Sigmoid colon (tissue), 7 donors: ENCODE data around the gene PRSS58. TPM values are rescaled to one million over a fixed set of nuclear protein-coding genes. Genes with fewer than 3 reads are reported as not detected.

Experiments
- DNase-seq: peaks from one replicate; pipeline ENCODE4 v3.0.0-alpha.2; 2019
- H3K27ac ChIP-seq, 4 donors: fragments of 200-600 bp; sonication (generic); one replicate each; pipeline ENCODE4 v1.5.1; 2016 to 2019; ENCODE audit warnings: mild to moderate bottlenecking in 1 of 4
- H3K27me3 ChIP-seq, 3 donors: fragments of 200-600 bp; sonication (generic); one replicate each; pipeline ENCODE4 v1.5.1; 2019; ENCODE audit warnings: mild to moderate bottlenecking in 1 of 3
- H3K36me3 ChIP-seq, 4 donors: fragments of 200-600 bp; sonication (generic); one replicate each; pipeline ENCODE4 v1.5.1; 2016 to 2019
- H3K4me1 ChIP-seq, 4 donors: fragments of 200-600 bp; sonication (generic); one replicate each; pipeline ENCODE4 v1.5.1; 2017 to 2019
- H3K4me3 ChIP-seq, 4 donors: fragments of 200-600 bp; sonication (generic); one replicate each; pipeline ENCODE4 v1.5.1; 2017 to 2019; ENCODE audit warnings: mild to moderate bottlenecking in 2 of 4, moderate library complexity in 1 of 4
- H3K9me3 ChIP-seq, 4 donors: fragments of 200-600 bp in 3 of 4; sonication (generic) in 3 of 4; one replicate each; pipeline versions ENCODE4 v1.5.1 to v1.6.1; 2013 to 2019
- EP300 ChIP-seq, 4 donors: sonication (generic); formaldehyde crosslinking; IDR thresholded peaks; one replicate each; pipeline ENCODE4 v1.6.1; 2017; ENCODE audit warnings: antibody characterized with exemption in 4 of 4
- POLR2A ChIP-seq, 2 donors: fragments of 450-650 bp; IDR thresholded peaks; one replicate each; pipeline ENCODE4 v1.6.1; 2016; ENCODE audit warnings: antibody characterized with exemption in 2 of 2, mild to moderate bottlenecking in 2 of 2, moderate library complexity in 2 of 2
- POLR2AphosphoS5 ChIP-seq, 4 donors: sonication (generic); formaldehyde crosslinking; IDR thresholded peaks; one replicate each; pipeline ENCODE4 v1.6.1; 2017; ENCODE audit warnings: antibody characterized with exemption in 4 of 4
- WGBS, 2 donors: extraction: QIAGEN DNeasy Blood & Tissue Kit; methylation state at CpG; one replicate each; pipeline ENCODE4 v1.1.7; 2013; 5-methylcytosine and 5-hydroxymethylcytosine counted together
- intact Hi-C: fragments of 100-400 bp; cut with DNase I; formaldehyde crosslinking; loops from one replicate; pipeline ENCODE4 v1.15.1; 2023
- polyA plus RNA-seq, 3 donors: library from polyadenylated mRNA; stranded (reverse); fragments of 200-250 nt; gene quantifications; one replicate each; pipeline ENCODE4 v1.2.3, GENCODE V29; 2013
- total RNA-seq, 4 donors: library from RNA; depleted of rRNA; stranded (reverse); fragments of >200 nt; gene quantifications; one replicate each; pipeline ENCODE4 v1.1.0, GENCODE V29; 2016
- TF ChIP-seq, protein P1 (sequence below), 4 experiments: fragments of 450-650 bp in 3 of 4; fragments of 200-600 bp in 1 of 4; IDR thresholded peaks; one replicate each; pipeline ENCODE4 v1.5.1; 2016 to 2019; ENCODE audit warnings: antibody characterized with exemption in 4 of 4, mild to moderate bottlenecking in 3 of 4, moderate library complexity in 2 of 4
- donor health status: healthy with polysubstance abuse.
- donor health status: Bipolar disorder and iron deficiency.
- donor health status: healthy.

The PRSS58 gene
- total and polyA plus RNA-seq, 7 donors: not detected

DNA sequence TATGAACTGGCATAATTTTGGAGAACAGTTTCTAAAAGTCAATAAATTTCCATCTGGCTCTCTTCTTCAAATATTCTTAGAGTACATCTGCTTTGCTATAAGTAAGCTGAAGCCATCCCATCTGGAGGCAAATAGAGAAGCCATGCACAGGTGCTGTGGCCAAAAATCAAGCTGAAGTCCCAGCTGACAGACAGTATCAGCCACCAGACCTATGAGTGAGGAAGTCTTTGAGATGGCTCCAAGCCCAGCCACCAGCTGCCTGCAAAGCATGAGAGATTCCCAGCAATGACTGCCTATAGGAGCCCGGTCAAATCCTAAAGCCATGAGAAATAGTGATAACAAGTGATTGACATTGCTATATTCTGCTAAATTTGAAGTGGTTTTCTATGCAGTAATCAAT lies 21.7 kb upstream of the PRSS58 start:
- intact Hi-C loops: no loop called here
- TF ChIP-seq POLR2AphosphoS5 (IDR thresholded peaks at IDR 0.05) (no peak), POLR2A (IDR thresholded peaks at IDR 0.05) (no peak), EP300 (IDR thresholded peaks at IDR 0.05) (no peak)
- TF ChIP-seq, protein P1, sequence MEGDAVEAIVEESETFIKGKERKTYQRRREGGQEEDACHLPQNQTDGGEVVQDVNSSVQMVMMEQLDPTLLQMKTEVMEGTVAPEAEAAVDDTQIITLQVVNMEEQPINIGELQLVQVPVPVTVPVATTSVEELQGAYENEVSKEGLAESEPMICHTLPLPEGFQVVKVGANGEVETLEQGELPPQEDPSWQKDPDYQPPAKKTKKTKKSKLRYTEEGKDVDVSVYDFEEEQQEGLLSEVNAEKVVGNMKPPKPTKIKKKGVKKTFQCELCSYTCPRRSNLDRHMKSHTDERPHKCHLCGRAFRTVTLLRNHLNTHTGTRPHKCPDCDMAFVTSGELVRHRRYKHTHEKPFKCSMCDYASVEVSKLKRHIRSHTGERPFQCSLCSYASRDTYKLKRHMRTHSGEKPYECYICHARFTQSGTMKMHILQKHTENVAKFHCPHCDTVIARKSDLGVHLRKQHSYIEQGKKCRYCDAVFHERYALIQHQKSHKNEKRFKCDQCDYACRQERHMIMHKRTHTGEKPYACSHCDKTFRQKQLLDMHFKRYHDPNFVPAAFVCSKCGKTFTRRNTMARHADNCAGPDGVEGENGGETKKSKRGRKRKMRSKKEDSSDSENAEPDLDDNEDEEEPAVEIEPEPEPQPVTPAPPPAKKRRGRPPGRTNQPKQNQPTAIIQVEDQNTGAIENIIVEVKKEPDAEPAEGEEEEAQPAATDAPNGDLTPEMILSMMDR (IDR thresholded peaks at IDR 0.05): no peak
- H3K36me3 ChIP-seq: no peaks in the 10 kb centered on the region
- no peaks in the 10 kb centered on the region for H3K27me3 ChIP-seq
- no peak overlapping the region for H3K4me3 ChIP-seq
- no peaks in the 10 kb centered on the region for H3K4me1 ChIP-seq
- H3K27ac ChIP-seq: no peak overlapping the region
- WGBS, 2 donors: 72 to 77% methylated on average over 1 of the region's 1 CpG
- DNase-seq: no peak
- H3K9me3 ChIP-seq: no peaks in the 10 kb centered on the region

DNA sequence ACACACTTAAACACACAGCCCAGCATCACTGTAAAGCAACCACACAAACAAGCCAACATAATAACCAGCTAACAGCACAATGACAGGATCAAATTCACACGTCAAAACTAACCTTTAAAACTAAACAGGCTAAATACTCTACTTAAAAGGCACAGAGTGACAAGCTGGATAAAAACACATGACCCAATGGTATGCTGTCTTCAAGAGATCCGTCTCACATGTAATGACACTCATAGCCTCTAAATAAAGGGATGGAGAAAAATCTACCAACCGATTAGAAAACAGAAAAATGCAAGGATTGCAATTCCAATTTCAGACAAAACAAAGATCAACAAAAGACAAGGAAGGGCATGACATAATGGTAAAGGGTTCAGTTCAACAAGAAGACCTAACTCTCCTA lies 17.2 kb upstream of the PRSS58 start:
- Histone ChIP-seq H3K9me3 (no peaks in the 10 kb centered on the region), H3K27ac (no peak overlapping the region), H3K4me1 (no peaks in the 10 kb centered on the region), H3K4me3 (no peak overlapping the region), H3K36me3 (no peaks in the 10 kb centered on the region), H3K27me3 (no peaks in the 10 kb centered on the region)
- TF ChIP-seq EP300 (IDR thresholded peaks at IDR 0.05): no peak
- TF ChIP-seq POLR2AphosphoS5 (IDR thresholded peaks at IDR 0.05): no peak
- TF ChIP-seq, protein P1 (IDR thresholded peaks at IDR 0.05): no peak
- no peak for TF ChIP-seq POLR2A (IDR thresholded peaks at IDR 0.05)
- no peak for DNase-seq
- intact Hi-C loops: no loop called here
- WGBS, 2 donors: 85 to 86% methylated on average over 3 of the region's 3 CpGs

DNA sequence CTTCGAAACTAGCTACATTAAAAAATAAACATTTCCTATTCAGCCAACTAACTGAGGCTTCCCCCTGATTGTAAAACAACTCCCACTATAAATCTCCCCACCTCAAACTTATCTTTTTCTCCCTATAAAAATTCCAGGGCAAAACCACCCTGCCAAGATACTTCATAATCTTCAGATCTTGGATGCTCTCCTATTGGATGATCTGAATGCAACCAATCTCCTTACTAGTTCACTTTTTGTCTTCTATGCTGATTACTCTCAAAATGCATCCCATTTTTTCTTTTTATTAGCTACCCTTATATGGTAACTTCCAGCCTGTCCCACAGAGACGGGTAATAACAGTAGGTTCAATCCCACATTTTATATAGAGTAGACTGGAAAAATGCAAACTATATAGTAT lies 15.0 kb upstream of the PRSS58 start:
- Histone ChIP-seq H3K4me1 (no peaks in the 10 kb centered on the region), H3K27ac (no peak overlapping the region), H3K36me3 (no peaks in the 10 kb centered on the region), H3K27me3 (no peaks in the 10 kb centered on the region), H3K4me3 (no peak overlapping the region), H3K9me3 (no peaks in the 10 kb centered on the region)
- no peak for DNase-seq
- intact Hi-C loops: no loop called here
- TF ChIP-seq EP300 (IDR thresholded peaks at IDR 0.05) (no peak), POLR2AphosphoS5 (IDR thresholded peaks at IDR 0.05) (no peak), POLR2A (IDR thresholded peaks at IDR 0.05) (no peak)
- TF ChIP-seq, protein P1 (IDR thresholded peaks at IDR 0.05): no peak
- 45 to 69% methylated on average over 2 of the region's 2 CpGs for WGBS, 2 donors

DNA sequence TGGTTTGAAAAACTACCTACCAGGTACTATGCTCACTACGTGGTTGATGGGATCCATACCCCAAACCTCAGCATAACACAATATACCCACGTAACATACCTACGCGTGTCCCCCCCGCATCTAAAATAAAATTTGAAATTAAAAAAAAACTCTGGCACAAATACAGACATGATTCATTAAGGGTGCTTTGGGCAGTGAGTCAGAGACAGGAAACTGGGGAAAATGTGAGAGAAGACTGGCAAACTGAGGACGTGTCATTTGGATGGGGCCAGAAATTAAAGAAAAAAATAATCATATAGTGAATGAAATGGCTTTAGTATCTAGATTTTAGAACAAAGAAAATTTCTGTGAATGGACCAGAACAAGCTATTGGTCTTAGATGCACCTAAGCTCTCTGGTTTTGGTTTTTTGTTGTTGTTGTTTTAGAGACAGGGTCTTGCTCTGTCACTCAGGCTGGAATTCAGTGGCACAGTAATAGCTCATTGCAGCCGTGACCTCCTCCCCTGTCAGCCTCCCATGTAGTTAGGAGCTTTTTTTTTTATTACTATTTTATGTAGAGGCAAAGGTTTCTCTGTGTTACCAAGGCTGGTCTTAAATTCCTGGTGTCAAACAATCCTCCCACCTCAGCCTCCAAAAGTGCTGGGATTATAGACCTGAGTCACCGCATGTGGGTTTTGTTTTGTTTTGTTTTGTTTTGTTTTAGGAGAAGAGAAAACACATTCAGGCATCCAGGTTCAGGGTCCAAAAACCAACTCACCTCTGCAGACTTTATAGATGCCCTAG lies 5.9 kb upstream of the PRSS58 start:
- intact Hi-C loops: no loop called here
- WGBS, 2 donors: 71 to 80% methylated on average over 8 of the region's 8 CpGs
- no peak overlapping the region for H3K4me3 ChIP-seq
- no peaks in the 10 kb centered on the region for H3K36me3 ChIP-seq
- DNase-seq: no peak
- H3K27ac ChIP-seq: no peak overlapping the region
- no peaks in the 10 kb centered on the region for H3K4me1 ChIP-seq
- TF ChIP-seq POLR2AphosphoS5 (IDR thresholded peaks at IDR 0.05) (no peak), POLR2A (IDR thresholded peaks at IDR 0.05) (no peak), EP300 (IDR thresholded peaks at IDR 0.05) (no peak)
- TF ChIP-seq, protein P1 (IDR thresholded peaks at IDR 0.05): no peak
- H3K9me3 ChIP-seq: no peaks in the 10 kb centered on the region
- H3K27me3 ChIP-seq: no peaks in the 10 kb centered on the region

DNA sequence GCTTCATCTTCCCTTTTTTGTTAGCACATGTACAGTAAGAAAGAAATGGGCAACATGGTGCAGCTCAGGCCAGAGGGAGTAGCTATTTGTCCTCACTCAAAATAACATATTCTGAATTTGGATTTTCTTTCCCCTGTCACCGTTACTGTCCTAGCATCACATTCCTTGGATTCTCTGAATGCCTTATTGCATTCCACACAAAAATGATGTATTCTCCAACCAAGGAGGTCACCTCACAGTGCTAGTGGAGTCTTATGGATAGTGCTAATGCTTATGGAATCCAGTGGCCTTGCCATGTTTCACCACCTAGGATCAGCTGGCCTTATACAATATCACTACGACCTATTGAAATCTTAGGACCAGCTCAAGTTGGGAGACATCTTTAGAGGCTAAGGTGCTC lies 7.2 kb downstream of the PRSS58 start:
- Histone ChIP-seq H3K9me3 (no peaks in the 10 kb centered on the region), H3K27me3 (no peaks in the 10 kb centered on the region), H3K4me1 (no peaks in the 10 kb centered on the region), H3K4me3 (no peak overlapping the region), H3K27ac (no peak overlapping the region), H3K36me3 (no peaks in the 10 kb centered on the region)
- TF ChIP-seq POLR2A (IDR thresholded peaks at IDR 0.05) (no peak), POLR2AphosphoS5 (IDR thresholded peaks at IDR 0.05) (no peak), EP300 (IDR thresholded peaks at IDR 0.05) (no peak)
- TF ChIP-seq, protein P1 (IDR thresholded peaks at IDR 0.05): no peak
- WGBS, 2 donors: 81 to 82% methylated on average over 2 of the region's 2 CpGs
- intact Hi-C loops: no loop called here
- no peak for DNase-seq
